CD4-positive, CD25-positive, alpha-beta regulatory T cell (primary cell): ENCODE measurements around the gene PRRC2A. TPM values are rescaled to one million over a fixed set of nuclear protein-coding genes. Genes with fewer than 3 reads are reported as not detected.

ENCODE experiments used
- ATAC-seq, 2 donors: fragments of 150-1000 bp; cut with Tn5 transposase; one replicate each; pipeline ENCODE4 v1.10.0; 2021; ENCODE audit warnings: low read depth in 2 of 2, moderate number of reproducible peaks in 2 of 2, moderate library complexity in 1 of 2
- DNase-seq, 3 donors: peaks; one replicate each; pipeline versions ENCODE4 v3.0.0 to v3.0.0-alpha.2; 2012 to 2022; ENCODE audit warnings: mixed read lengths in 1 of 3
- H3K27ac ChIP-seq: one replicate; pipeline ENCODE4 v1.7.0; 2013; ENCODE audit warnings: mild to moderate bottlenecking, low read length; ENCODE audit not compliant: insufficient read depth, poor library complexity, severe bottlenecking
- H3K27me3 ChIP-seq: one replicate; pipeline ENCODE4 v1.7.0; 2013; ENCODE audit warnings: low read length; ENCODE audit not compliant: control insufficient read depth, insufficient read depth
- H3K36me3 ChIP-seq: one replicate; pipeline ENCODE4 v1.7.0; 2013; ENCODE audit warnings: mild to moderate bottlenecking, low read length, moderate library complexity; ENCODE audit not compliant: control insufficient read depth, insufficient read depth
- H3K4me1 ChIP-seq: 2 replicates; pipeline ENCODE4 v1.7.0; 2013; ENCODE audit warnings: mild to moderate bottlenecking, low read length; ENCODE audit not compliant: insufficient read depth, control insufficient read depth, poor library complexity, severe bottlenecking
- H3K4me3 ChIP-seq: one replicate; pipeline ENCODE4 v1.7.0; 2013; ENCODE audit warnings: low read depth, mild to moderate bottlenecking, low read length, moderate library complexity
- H3K9me3 ChIP-seq, 2 experiments: 1 replicate in 1 of 2; 2 replicates in 1 of 2; pipeline ENCODE4 v1.7.0; 2013; ENCODE audit warnings: low read length in 2 of 2, mild to moderate bottlenecking in 1 of 2, moderate library complexity in 1 of 2; ENCODE audit not compliant: control insufficient read depth in 2 of 2
- H3K27ac Mint-ChIP-seq, 3 donors: one replicate each; pipeline ENCODE4 v1.8.0; 2020 to 2022; ENCODE audit warnings: mild to moderate bottlenecking in 3 of 3, mixed read lengths in 3 of 3, moderate library complexity in 2 of 3
- H3K27me3 Mint-ChIP-seq: one replicate; pipeline ENCODE4 v1.8.0; 2022; ENCODE audit warnings: mild to moderate bottlenecking, mixed read lengths
- H3K36me3 Mint-ChIP-seq: one replicate; pipeline ENCODE4 v1.8.0; 2020; ENCODE audit warnings: mixed read lengths
- H3K4me1 Mint-ChIP-seq, 4 donors: one replicate each; pipeline ENCODE4 v1.8.0; 2020 to 2022; ENCODE audit warnings: mixed read lengths in 4 of 4, mild to moderate bottlenecking in 1 of 4
- H3K4me3 Mint-ChIP-seq, 4 donors: one replicate each; pipeline ENCODE4 v1.8.0; 2020 to 2022; ENCODE audit warnings: mild to moderate bottlenecking in 4 of 4, mixed read lengths in 4 of 4, moderate library complexity in 3 of 4
- H3K9me3 Mint-ChIP-seq, 7 donors: one replicate each; pipeline ENCODE4 v1.8.0; 2020 to 2022; ENCODE audit warnings: mixed read lengths in 7 of 7, mild to moderate bottlenecking in 3 of 7, moderate library complexity in 2 of 7
- polyA plus RNA-seq, 4 donors: library from polyadenylated mRNA; unstranded; fragments of 300-500 nt; fragmentation: Illumina TruSeq; gene quantifications; one replicate each; pipeline ENCODE4 v1.2.3, GENCODE V29; 2021
- total RNA-seq: library from RNA; stranded (reverse); gene quantifications from one replicate; pipeline ENCODE4 v1.2.3, GENCODE V29; 2022

Gene PRRC2A
- total and polyA plus RNA-seq, 5 donors from 2014 or later, result 2.8 to 214 (median 3.2) TPM

DNA sequence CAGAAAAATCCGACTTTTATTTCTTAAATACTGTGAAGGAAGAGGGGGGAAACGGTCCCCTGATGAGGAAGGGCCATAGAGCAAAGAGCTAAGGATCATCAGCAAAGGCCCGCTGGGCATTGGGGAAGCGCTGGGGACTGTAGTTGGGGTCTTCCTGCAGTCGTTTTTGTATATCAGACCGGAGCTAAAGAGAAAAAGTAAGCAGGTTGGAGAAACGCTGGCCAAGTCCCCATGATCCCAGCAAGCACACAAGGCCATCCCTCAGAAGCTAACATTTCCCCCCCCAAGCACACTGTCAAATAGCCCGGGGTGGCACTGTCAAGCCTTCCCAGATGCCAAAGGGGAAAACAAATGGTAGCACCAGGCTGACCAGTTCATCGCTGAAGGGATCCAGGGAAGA lies 18.5 kb downstream of the PRRC2A start:
- peaks cover 0 to 2% (median 0%) of the 10 kb centered on the region in 4 donors for H3K4me1 Mint-ChIP-seq
- H3K9me3 Mint-ChIP-seq, result no peaks in the 10 kb centered on the region
- no peak overlapping the region for H3K4me3 Mint-ChIP-seq
- H3K36me3 Mint-ChIP-seq, result peaks cover 43% of the 10 kb centered on the region
- Histone ChIP-seq H3K27me3 (no peaks in the 10 kb centered on the region), H3K36me3 (peaks cover 89% of the 10 kb centered on the region), H3K4me1 (no peaks in the 10 kb centered on the region), H3K4me3 (no peak overlapping the region), H3K9me3 (no peaks in the 10 kb centered on the region), H3K27ac (no peak overlapping the region)
- no peak for DNase-seq
- H3K27ac Mint-ChIP-seq, result no peak overlapping the region
- no peak for ATAC-seq
- no peaks in the 10 kb centered on the region for H3K27me3 Mint-ChIP-seq

- Histone ChIP-seq H3K27ac (no peak overlapping the region), H3K4me3 (no peak overlapping the region), H3K36me3 (peaks cover 89% of the 10 kb centered on the region), H3K4me1 (no peaks in the 10 kb centered on the region), H3K27me3 (no peaks in the 10 kb centered on the region), H3K9me3 (no peaks in the 10 kb centered on the region)
- no peaks in the 10 kb centered on the region for H3K27me3 Mint-ChIP-seq
- H3K9me3 Mint-ChIP-seq, result no peaks in the 10 kb centered on the region
- no peak for DNase-seq
- no peak overlapping the region for H3K4me3 Mint-ChIP-seq
- peaks cover 0 to 2% (median 0%) of the 10 kb centered on the region in 4 donors for H3K4me1 Mint-ChIP-seq
- no peak for ATAC-seq
- peaks cover 42% of the 10 kb centered on the region for H3K36me3 Mint-ChIP-seq
- H3K27ac Mint-ChIP-seq, result peak overlapping the region in 1 of 3 donors; percentile 26
Observed at GRCh38 chr6:31639449-31639861, 18.9 kb downstream of the PRRC2A start.

DNA sequence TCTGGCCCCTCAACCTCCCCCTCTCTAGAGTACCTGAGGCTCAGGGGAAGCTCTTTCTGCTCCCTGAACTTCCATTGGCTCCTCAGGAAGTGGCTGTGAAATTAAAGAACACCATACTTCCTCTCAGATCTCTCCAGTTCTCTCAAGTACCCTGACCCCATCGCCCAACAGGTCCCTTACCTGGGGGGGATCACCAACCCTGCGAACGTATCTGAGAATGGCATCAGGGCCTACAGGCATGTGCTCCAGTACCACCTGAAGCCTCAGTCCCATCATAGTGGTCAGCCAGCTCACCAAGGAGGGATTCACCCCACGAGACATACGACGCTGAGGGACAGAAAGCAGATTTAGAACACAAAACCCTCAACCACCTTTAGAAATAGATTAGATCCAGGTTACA lies 20.1 kb downstream of the PRRC2A start:
- no peaks in the 10 kb centered on the region for H3K27me3 ChIP-seq
- Mint-ChIP-seq H3K9me3 (no peaks in the 10 kb centered on the region), H3K27ac (peak overlapping the region in 1 of 3 donors; percentile 65), H3K4me1 (peaks cover 0 to 5% (median 3%) of the 10 kb centered on the region in 4 donors), H3K4me3 (no peak overlapping the region), H3K27me3 (no peaks in the 10 kb centered on the region), H3K36me3 (peaks cover 42% of the 10 kb centered on the region)
- H3K4me3 ChIP-seq, result no peak overlapping the region
- no peaks in the 10 kb centered on the region for H3K9me3 ChIP-seq
- H3K36me3 ChIP-seq, result peaks cover 89% of the 10 kb centered on the region
- no peak for DNase-seq
- H3K4me1 ChIP-seq, result no peaks in the 10 kb centered on the region
- ATAC-seq, result no peak
- H3K27ac ChIP-seq, result no peak overlapping the region

- Histone ChIP-seq H3K36me3 (peaks cover 89% of the 10 kb centered on the region), H3K27ac (no peak overlapping the region), H3K27me3 (no peaks in the 10 kb centered on the region), H3K9me3 (no peaks in the 10 kb centered on the region), H3K4me1 (no peaks in the 10 kb centered on the region), H3K4me3 (no peak overlapping the region)
- H3K27ac Mint-ChIP-seq, result no peak overlapping the region
- DNase-seq, result no peak
- no peak overlapping the region for H3K4me3 Mint-ChIP-seq
- H3K4me1 Mint-ChIP-seq, result peaks cover 0 to 6% (median 3%) of the 10 kb centered on the region in 4 donors
- no peaks in the 10 kb centered on the region for H3K9me3 Mint-ChIP-seq
- H3K36me3 Mint-ChIP-seq, result peaks cover 41% of the 10 kb centered on the region
- no peaks in the 10 kb centered on the region for H3K27me3 Mint-ChIP-seq
- no peak for ATAC-seq
Observed at GRCh38 chr6:31641370-31641769, 20.9 kb downstream of the PRRC2A start.

GRCh38 chr6:31642798-31643570 lies 22.5 kb downstream of the PRRC2A start:
- DNase-seq (no peak), ATAC-seq (no peak)
- H3K4me1 ChIP-seq, result no peaks in the 10 kb centered on the region
- no peak overlapping the region for H3K4me3 ChIP-seq
- H3K4me1 Mint-ChIP-seq, result peaks cover 0 to 6% (median 3%) of the 10 kb centered on the region in 4 donors
- H3K27me3 ChIP-seq, result no peaks in the 10 kb centered on the region
- H3K36me3 Mint-ChIP-seq, result peaks cover 44% of the 10 kb centered on the region
- H3K9me3 Mint-ChIP-seq, result no peaks in the 10 kb centered on the region
- no peaks in the 10 kb centered on the region for H3K27me3 Mint-ChIP-seq
- no peak overlapping the region for H3K27ac ChIP-seq
- peaks cover 90% of the 10 kb centered on the region for H3K36me3 ChIP-seq
- no peaks in the 10 kb centered on the region for H3K9me3 ChIP-seq
- no peak overlapping the region for H3K27ac Mint-ChIP-seq
- no peak overlapping the region for H3K4me3 Mint-ChIP-seq

DNA sequence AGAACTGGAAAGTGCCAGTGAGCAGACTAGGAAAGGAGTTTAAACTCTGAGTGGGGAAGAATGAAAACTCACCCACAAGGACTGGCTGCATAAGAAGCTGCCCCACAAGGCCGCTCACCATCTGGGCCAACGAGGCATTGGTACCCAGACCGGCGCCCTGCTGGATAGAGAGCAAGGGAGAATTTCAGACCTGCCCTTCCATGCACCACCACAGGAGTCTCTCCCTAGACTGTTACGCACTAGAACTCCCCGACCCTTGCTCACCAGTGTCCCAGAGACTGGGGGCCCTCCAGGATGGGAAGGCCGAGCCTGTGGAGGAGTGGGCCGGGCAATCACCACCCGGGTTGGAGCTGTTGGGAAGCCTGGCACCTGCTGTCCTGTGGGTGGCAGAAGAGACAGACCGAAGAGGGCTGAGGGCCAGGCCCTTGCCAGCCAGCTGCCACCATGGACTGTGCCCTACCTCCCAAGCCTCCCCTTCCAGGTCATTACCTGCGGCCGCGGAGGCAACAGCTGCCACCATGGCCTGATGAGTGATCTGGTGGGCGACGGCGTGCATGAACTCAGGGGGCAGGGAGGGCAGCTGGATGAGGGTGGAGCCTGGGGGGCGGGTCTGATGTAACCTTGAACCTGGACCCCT lies 23.4 kb downstream of the PRRC2A start:
- Mint-ChIP-seq H3K27ac (no peak overlapping the region), H3K36me3 (peaks cover 45% of the 10 kb centered on the region), H3K27me3 (no peaks in the 10 kb centered on the region), H3K9me3 (peaks cover 0 to 2% (median 0%) of the 10 kb centered on the region in 7 donors), H3K4me1 (peaks cover 0 to 7% (median 4%) of the 10 kb centered on the region in 4 donors), H3K4me3 (no peak overlapping the region)
- no peak for DNase-seq
- Histone ChIP-seq H3K27ac (no peak overlapping the region), H3K9me3 (no peaks in the 10 kb centered on the region), H3K4me1 (no peaks in the 10 kb centered on the region), H3K4me3 (no peak overlapping the region), H3K36me3 (peaks cover 91% of the 10 kb centered on the region), H3K27me3 (no peaks in the 10 kb centered on the region)
- no peak for ATAC-seq

GRCh38 chr6:31645325-31645724 lies 24.8 kb downstream of the PRRC2A start:
- Mint-ChIP-seq H3K27me3 (no peaks in the 10 kb centered on the region), H3K36me3 (peaks cover 44% of the 10 kb centered on the region), H3K4me1 (peaks cover 0 to 20% (median 11%) of the 10 kb centered on the region in 4 donors), H3K9me3 (peaks cover 0 to 2% (median 0%) of the 10 kb centered on the region in 7 donors), H3K4me3 (no peak overlapping the region), H3K27ac (peak overlapping the region in 2 of 3 donors; percentile 44 to 45)
- Histone ChIP-seq H3K4me3 (no peak overlapping the region), H3K27ac (no peak overlapping the region), H3K9me3 (no peaks in the 10 kb centered on the region), H3K4me1 (no peaks in the 10 kb centered on the region), H3K36me3 (peaks cover 86% of the 10 kb centered on the region), H3K27me3 (no peaks in the 10 kb centered on the region)
- DNase-seq (no peak), ATAC-seq (no peak)
